Neural progenitor cell (in vitro differentiated cells): ENCODE results near the gene TRIM10. TPM values are rescaled to one million over a fixed set of nuclear protein-coding genes. Genes with fewer than 3 reads are reported as not detected.

Source experiments
- DNase-seq: peaks from one replicate; pipeline ENCODE4 v3.0.0-alpha.2; 2016; ENCODE audit warnings: low spot score
- H2AFZ ChIP-seq: fragments of 200-600 bp; sonication (generic); replicated peaks from 2 replicates; pipeline ENCODE4 v1.6.1; 2016; ENCODE audit warnings: antibody characterized with exemption
- H3F3A ChIP-seq: fragments of 200-600 bp; sonication (generic); 2 replicates; pipeline ENCODE4 v1.6.1; 2016; ENCODE audit warnings: antibody characterized with exemption, low read depth
- H3K27ac ChIP-seq: fragments of 200-600 bp; sonication (generic); 2 replicates; pipeline ENCODE4 v1.5.1; 2016; ENCODE audit warnings: mild to moderate bottlenecking
- H3K27me3 ChIP-seq: fragments of 200-600 bp; sonication (generic); 2 replicates; pipeline ENCODE4 v1.6.1; 2016; ENCODE audit warnings: mild to moderate bottlenecking, moderate library complexity
- H3K36me3 ChIP-seq: fragments of 200-600 bp; sonication (generic); 2 replicates; pipeline ENCODE4 v1.5.1; 2016
- H3K4me1 ChIP-seq: fragments of 200-600 bp; sonication (generic); 2 replicates; pipeline ENCODE4 v1.6.1; 2016; ENCODE audit warnings: mixed run types
- H3K4me2 ChIP-seq: fragments of 200-600 bp; sonication (generic); 2 replicates; pipeline ENCODE4 v1.6.1; 2016
- H3K4me3 ChIP-seq: fragments of 200-600 bp; sonication (generic); 2 replicates; pipeline ENCODE4 v1.5.1; 2016
- H3K79me2 ChIP-seq: fragments of 200-600 bp; sonication (generic); 2 replicates; pipeline ENCODE4 v1.6.1; 2016; ENCODE audit warnings: low read depth
- H3K9ac ChIP-seq: fragments of 200-600 bp; sonication (generic); 2 replicates; pipeline ENCODE4 v1.6.1; 2016
- H3K9me3 ChIP-seq: fragments of 200-600 bp; sonication (generic); 2 replicates; pipeline ENCODE4 v1.5.1; 2016; ENCODE audit warnings: low read depth
- H4K20me1 ChIP-seq: fragments of 200-600 bp; sonication (generic); 2 replicates; pipeline ENCODE4 v1.6.1; 2016; ENCODE audit warnings: low read depth
- H3K27ac Mint-ChIP-seq: 3 replicates; pipeline ENCODE4 v1.8.0; 2021; ENCODE audit warnings: mixed read lengths
- H3K27me3 Mint-ChIP-seq: 2 replicates; pipeline ENCODE4 v1.8.0; 2022; ENCODE audit warnings: low read depth, mild to moderate bottlenecking, inconsistent platforms, moderate library complexity, mixed read lengths; ENCODE audit not compliant: insufficient read depth
- H3K36me3 Mint-ChIP-seq: 3 replicates; pipeline ENCODE4 v1.8.0; 2021; ENCODE audit warnings: mixed read lengths
- H3K4me1 Mint-ChIP-seq: 3 replicates; pipeline ENCODE4 v1.8.0; 2021; ENCODE audit warnings: mixed read lengths
- H3K4me3 Mint-ChIP-seq: 3 replicates; pipeline ENCODE4 v1.8.0; 2021; ENCODE audit warnings: mild to moderate bottlenecking, moderate library complexity, mixed read lengths
- H3K9me3 Mint-ChIP-seq: 3 replicates; pipeline ENCODE4 v1.8.0; 2020; ENCODE audit warnings: mixed read lengths
- CTCF ChIP-seq: fragments of 200-600 bp; sonication (generic); IDR thresholded peaks from 2 replicates; pipeline ENCODE4 v1.5.1; 2017; ENCODE audit warnings: antibody characterized with exemption, mild to moderate bottlenecking
- EZH2 ChIP-seq: fragments of 200-600 bp; sonication (generic); IDR thresholded peaks from 2 replicates; pipeline ENCODE4 v1.6.1; 2017; ENCODE audit warnings: antibody characterized with exemption, mild to moderate bottlenecking, moderate library complexity
- EZH2phosphoT487 ChIP-seq: fragments of 200-600 bp; sonication (generic); IDR thresholded peaks from 2 replicates; pipeline ENCODE4 v1.6.1; 2017; ENCODE audit warnings: antibody characterized with exemption
- total RNA-seq: library from RNA; depleted of rRNA; stranded (reverse); fragments of >200 nt; gene quantifications from 2 replicates; pipeline ENCODE4 v1.2.3, GENCODE V29; 2015; ENCODE audit warnings: low replicate concordance

Gene TRIM10
- total RNA-seq: not detected in 2 replicates

DNA sequence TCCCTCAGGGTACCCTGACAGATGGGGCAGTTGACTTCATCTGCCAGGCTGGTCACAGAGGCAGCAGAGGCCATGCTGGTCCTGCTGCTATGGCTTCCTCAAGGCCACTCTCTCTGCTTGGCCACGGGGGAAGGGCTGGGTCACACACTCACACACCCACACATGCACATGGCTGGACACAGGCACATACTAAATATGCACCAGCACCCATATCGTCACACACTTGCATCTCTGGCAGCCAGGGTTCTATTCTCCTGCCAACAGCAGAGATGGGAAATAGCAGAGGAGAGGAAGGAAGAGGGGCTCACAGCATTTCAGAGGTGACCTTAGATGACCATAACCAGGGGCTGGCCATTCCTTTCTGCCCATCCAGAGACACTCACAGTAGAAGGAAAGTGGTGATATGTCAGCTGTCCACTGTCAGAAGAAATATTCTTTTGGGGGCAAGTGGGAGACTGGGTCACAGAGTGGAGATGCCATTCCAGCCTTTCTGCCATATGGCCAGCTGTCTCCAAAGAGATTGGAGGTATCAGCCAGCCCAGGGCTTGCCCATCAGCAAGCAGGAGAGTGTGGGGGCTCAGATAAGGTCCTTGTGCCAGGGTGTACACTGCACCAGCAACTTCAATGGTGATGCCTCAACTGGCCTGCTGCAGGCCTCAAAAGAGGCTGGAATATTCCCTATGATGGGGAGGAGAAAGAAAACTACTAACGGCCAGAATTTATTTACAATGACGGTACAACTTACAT is at the start of gene TRIM10:
Gene TRIM10, minus strand, starts transcription at position 427 of the 747 bp plus-strand sequence. Its CDS starts 353 bp downstream, at position 74.
- Histone ChIP-seq H3K9ac (no peak within 1 kb of the TSS), H3K79me2 (no peaks in the 10 kb centered on the region), H2AFZ (no peak within 1 kb of the TSS), H3K36me3 (no peaks in the 10 kb centered on the region), H3K4me1 (no peaks in the 10 kb centered on the region), H3F3A (no peaks in the 10 kb centered on the region), H4K20me1 (no peaks in the 10 kb centered on the region), H3K27ac (no peak within 1 kb of the TSS), H3K9me3 (no peaks in the 10 kb centered on the region), H3K4me3 (no peak within 1 kb of the TSS), H3K27me3 (peaks cover 23% of the 10 kb centered on the region), H3K4me2 (no peak within 1 kb of the TSS)
- TF ChIP-seq EZH2phosphoT487 (no peak), EZH2 (no peak), CTCF (no peak)
- no peaks in the 10 kb centered on the region for H3K4me1 Mint-ChIP-seq
- H3K4me3 Mint-ChIP-seq: no peak within 1 kb of the TSS
- H3K27me3 Mint-ChIP-seq: peaks cover 13% of the 10 kb centered on the region
- DNase-seq: no peak
- no peak within 1 kb of the TSS for H3K27ac Mint-ChIP-seq
- H3K36me3 Mint-ChIP-seq: no peaks in the 10 kb centered on the region
- no peaks in the 10 kb centered on the region for H3K9me3 Mint-ChIP-seq

GRCh38 chr6:30207619-30208295 is 46.7 kb upstream of the TRIM10 start:
- Histone ChIP-seq H3K36me3 (no peaks in the 10 kb centered on the region), H3K4me1 (peaks cover 41% of the 10 kb centered on the region), H3K4me3 (no peak overlapping the region), H3K27me3 (no peaks in the 10 kb centered on the region), H2AFZ (no peak overlapping the region), H3K9ac (no peak overlapping the region), H4K20me1 (peaks cover 37% of the 10 kb centered on the region), H3K79me2 (peaks cover 45% of the 10 kb centered on the region), H3K4me2 (peak overlapping the region; percentile 46), H3K27ac (peak overlapping the region; percentile 78), H3K9me3 (no peaks in the 10 kb centered on the region), H3F3A (peaks cover 27% of the 10 kb centered on the region)
- H3K36me3 Mint-ChIP-seq: peaks cover 11% of the 10 kb centered on the region
- H3K9me3 Mint-ChIP-seq: no peaks in the 10 kb centered on the region
- H3K27ac Mint-ChIP-seq: peak overlapping the region; percentile 6
- H3K4me1 Mint-ChIP-seq: peaks cover 65% of the 10 kb centered on the region
- no peak overlapping the region for H3K4me3 Mint-ChIP-seq
- DNase-seq: peak; percentile 18
- no peak for TF ChIP-seq EZH2phosphoT487
- TF ChIP-seq CTCF: no peak
- TF ChIP-seq EZH2: no peak
- no peaks in the 10 kb centered on the region for H3K27me3 Mint-ChIP-seq

DNA sequence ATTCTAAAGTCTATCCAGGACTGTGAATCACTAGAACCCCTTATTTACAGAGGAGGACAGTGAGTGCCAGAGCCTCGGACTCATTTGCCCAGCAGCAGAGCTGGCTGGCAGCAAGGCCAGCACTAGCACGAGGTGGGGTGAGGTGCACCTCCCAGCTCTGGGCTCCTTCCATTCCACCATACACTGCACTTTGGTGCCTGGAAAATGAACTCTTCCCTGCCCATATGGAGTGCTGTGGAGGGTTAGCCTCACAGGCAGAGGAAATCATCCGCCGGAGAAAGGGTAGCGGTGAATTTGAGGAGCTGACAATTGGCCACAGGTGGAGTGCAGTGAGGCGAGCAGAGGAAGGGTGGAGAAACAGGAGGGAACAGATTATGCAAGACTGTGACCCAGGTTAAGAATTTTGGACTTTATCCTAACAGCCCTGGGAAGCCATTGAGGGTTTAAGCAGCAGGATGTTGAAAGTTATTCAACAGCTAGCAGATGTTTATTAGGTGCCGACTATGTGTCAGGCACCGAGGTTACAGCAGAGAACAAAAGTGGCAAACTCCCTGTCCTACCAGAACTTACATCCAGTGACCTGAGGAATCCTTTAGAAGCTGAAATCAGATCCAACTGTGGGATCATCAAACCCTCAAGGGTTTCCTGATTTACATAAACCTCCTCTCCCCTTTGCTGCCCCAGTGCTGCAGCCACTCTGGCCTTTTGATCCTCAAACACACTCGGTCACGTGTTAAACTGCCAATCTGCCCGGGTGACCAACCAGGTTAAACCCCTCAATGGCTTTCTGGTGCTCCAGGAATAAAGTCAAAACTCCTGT is 46.0 kb upstream of the TRIM10 start:
- peak; percentile 58 for DNase-seq
- no peaks in the 10 kb centered on the region for H3K9me3 Mint-ChIP-seq
- Histone ChIP-seq H3K4me2 (peak overlapping the region; percentile 46), H3K36me3 (no peaks in the 10 kb centered on the region), H2AFZ (no peak overlapping the region), H3K27ac (peak overlapping the region; percentile 78), H3K9ac (no peak overlapping the region), H3K4me3 (no peak overlapping the region), H3F3A (peaks cover 22% of the 10 kb centered on the region), H4K20me1 (peaks cover 29% of the 10 kb centered on the region), H3K4me1 (peaks cover 35% of the 10 kb centered on the region), H3K79me2 (peaks cover 39% of the 10 kb centered on the region), H3K27me3 (no peaks in the 10 kb centered on the region), H3K9me3 (no peaks in the 10 kb centered on the region)
- no peak for TF ChIP-seq EZH2phosphoT487
- no peak for TF ChIP-seq CTCF
- no peak for TF ChIP-seq EZH2
- no peak overlapping the region for H3K4me3 Mint-ChIP-seq
- peaks cover 11% of the 10 kb centered on the region for H3K36me3 Mint-ChIP-seq
- H3K27ac Mint-ChIP-seq: peak overlapping the region; percentile 69
- peaks cover 60% of the 10 kb centered on the region for H3K4me1 Mint-ChIP-seq
- H3K27me3 Mint-ChIP-seq: no peaks in the 10 kb centered on the region
